ENCODE results near the gene RRAS2.

GRCh38 chr11:14270690-14271542 lies 88.1 kb downstream of the RRAS2 start:
- no peak for TF ChIP-seq NR2C2 (CRISPR knock-in tag; IDR thresholded peaks at IDR 0.05)
- no peak for TF ChIP-seq NR2C2 (tag; IDR thresholded peaks at IDR 0.05)
- TF ChIP-seq ATF4 (CRISPR knock-in tag; IDR thresholded peaks at IDR 0.05) = no peak
- TF ChIP-seq CBX3 (IDR thresholded peaks at IDR 0.05; ENCODE audit: borderline replicate concordance in 1 of 2, low read length in 2 of 2) = no peak
- no peak for TF ChIP-seq CTCF (IDR thresholded peaks at IDR 0.05 in 2 of 3, conservative IDR thresholded peaks at IDR 0.05 in 1 of 3; ENCODE audit: insufficient read depth in 2 of 3, low read depth in 1 of 3, low read length in 3 of 3)
- no peak for TF ChIP-seq ZNF395 (CRISPR knock-in tag; IDR thresholded peaks at IDR 0.05)
- no peak for TF ChIP-seq KLF1 (tag; IDR thresholded peaks at IDR 0.05)
- no peak for TF ChIP-seq CBFB (CRISPR knock-in tag; IDR thresholded peaks at IDR 0.05)
- no peak for TF ChIP-seq CAMTA2 (CRISPR knock-in tag; conservative IDR thresholded peaks at IDR 0.05)
- TF ChIP-seq POLR2A (conservative IDR thresholded peaks at IDR 0.05) = no peak
- TF ChIP-seq SMAD4 (CRISPR knock-in tag; conservative IDR thresholded peaks at IDR 0.05) = no peak
- TF ChIP-seq ZNF586 (CRISPR knock-in tag; conservative IDR thresholded peaks at IDR 0.05) = no peak
- TF ChIP-seq MBD2 (IDR thresholded peaks at IDR 0.05; ENCODE audit: borderline replicate concordance, low read depth) = no peak
